Activated T-cell treated with anti-CD3 and anti-CD28 coated beads, Interleukin-2, amount 50 U/mL, for 24 hours (primary cell): ENCODE results near the gene DEPDC7.
"Not testable (repeated sequence)": the region's sequence is repeated elsewhere in the genome, so short reads cannot be mapped to it uniquely, and the experiment has no call there.

ENCODE experiments used
- DNase-seq: peaks from one replicate; pipeline ENCODE4 v3.0.0-alpha.2; 2020
- H3K27ac Mint-ChIP-seq: 2 replicates; pipeline ENCODE4 v1.8.0; 2020; ENCODE audit warnings: mild to moderate bottlenecking, mixed read lengths
- H3K27me3 Mint-ChIP-seq: 2 replicates; pipeline ENCODE4 v1.8.0; 2020; ENCODE audit warnings: mixed read lengths
- H3K36me3 Mint-ChIP-seq: 2 replicates; pipeline ENCODE4 v1.8.0; 2020; ENCODE audit warnings: low read depth, mixed read lengths
- H3K4me1 Mint-ChIP-seq: 2 replicates; pipeline ENCODE4 v1.8.0; 2020; ENCODE audit warnings: low read depth, mixed read lengths
- H3K4me3 Mint-ChIP-seq: 2 replicates; pipeline ENCODE4 v1.8.0; 2020; ENCODE audit warnings: mild to moderate bottlenecking, moderate library complexity, mixed read lengths
- H3K9me3 Mint-ChIP-seq: 2 replicates; pipeline ENCODE4 v1.8.0; 2020; ENCODE audit warnings: mixed read lengths

DEPDC7 gene

DNA sequence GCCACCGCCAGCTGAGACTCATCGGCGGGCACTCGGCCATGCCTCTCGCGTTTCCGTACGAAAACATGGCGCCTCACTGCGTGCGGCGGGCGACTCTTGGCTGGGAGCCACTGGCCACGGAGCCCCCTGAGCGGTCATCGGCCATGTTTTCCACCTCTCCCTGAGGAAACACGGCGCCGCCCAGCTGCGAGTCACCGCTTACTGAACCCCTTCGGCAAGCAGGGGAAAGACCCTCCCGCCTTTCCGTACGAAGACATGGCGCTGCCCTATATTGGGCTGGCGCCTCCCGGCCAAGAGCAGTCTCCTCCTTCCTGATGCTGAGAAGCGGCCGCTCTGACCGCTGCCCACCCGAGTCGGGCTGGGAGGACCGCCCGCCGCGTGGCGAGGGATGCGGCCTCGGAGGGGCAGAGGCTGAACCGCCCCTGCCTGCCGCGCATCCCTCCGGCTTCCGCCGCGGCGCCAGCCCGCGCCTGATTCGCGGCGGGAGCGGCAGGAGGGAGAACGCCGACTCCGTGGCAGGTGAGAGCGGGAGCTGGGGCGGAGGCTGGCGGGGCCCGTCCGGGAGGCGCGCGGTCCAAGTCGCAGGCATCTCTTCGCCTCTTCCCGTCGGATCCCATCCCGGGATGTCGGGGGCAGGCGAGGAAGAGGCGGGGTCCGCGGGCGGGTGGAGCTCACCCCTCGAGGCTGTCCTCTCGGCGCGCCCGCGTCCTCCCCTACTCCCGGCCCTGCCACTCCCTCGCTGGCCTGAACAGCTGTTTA is 23.8 kb downstream of the DEPDC7 start, which contains the start of gene TCP11L1:
Gene TCP11L1, plus strand, starts transcription at position 299 of the 759 bp plus-strand sequence. CDS start 4,202 bp downstream, outside the sequence.
- no peaks in the 10 kb centered on the region for H3K27me3 Mint-ChIP-seq
- H3K4me3 Mint-ChIP-seq, result peak within 1 kb of the TSS; percentile 89
- peak; percentile 88 for DNase-seq

DNA sequence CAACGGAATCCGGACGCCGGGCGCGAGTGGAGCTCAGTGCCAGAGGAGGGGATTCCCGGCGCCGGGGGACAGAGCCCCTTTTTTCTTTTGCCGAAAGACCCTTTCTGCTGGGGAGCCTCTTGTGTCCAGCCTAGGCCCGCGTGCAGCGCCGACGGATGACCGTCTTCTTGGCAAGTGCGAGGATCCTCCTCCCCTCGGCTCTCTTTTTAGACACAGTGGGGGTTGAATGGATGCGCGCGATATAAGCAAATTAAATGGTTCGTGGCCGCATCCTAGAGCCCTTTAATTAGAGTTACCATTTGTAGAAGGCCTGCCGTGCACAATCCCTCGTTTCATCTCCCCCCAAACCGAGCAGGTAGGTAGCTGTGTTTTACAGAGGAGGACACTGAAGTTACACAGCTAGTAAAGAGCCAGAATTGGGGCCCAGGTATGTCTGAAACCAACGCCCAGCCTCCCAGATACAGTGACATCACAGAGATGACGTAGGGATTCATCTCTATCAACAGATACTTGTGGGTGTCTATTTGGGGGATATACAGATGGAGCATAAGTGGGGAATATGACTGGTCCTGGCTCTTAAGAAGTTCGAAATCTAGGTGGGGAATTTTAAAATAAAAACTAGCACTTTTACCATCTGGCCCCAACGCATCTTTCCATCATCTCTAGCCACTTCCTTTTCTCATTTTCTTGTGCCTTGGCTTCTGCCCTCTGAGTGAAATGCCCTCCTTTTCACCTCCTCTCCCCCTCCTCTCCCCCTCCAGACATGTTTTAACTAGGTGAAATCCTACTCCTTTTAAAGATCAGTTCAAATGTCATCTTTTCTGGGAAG is 24.6 kb downstream of the DEPDC7 start:
- peak overlapping the region; percentile 95 for H3K27ac Mint-ChIP-seq
- peak overlapping the region; percentile 89 for H3K4me3 Mint-ChIP-seq
- DNase-seq, result peak; percentile 66
- peaks cover 44% of the 10 kb centered on the region for H3K4me1 Mint-ChIP-seq
- peaks cover 28% of the 10 kb centered on the region for H3K36me3 Mint-ChIP-seq
- no peaks in the 10 kb centered on the region for H3K9me3 Mint-ChIP-seq
- no peaks in the 10 kb centered on the region for H3K27me3 Mint-ChIP-seq

More for the DNA sequence above, 23.8 kb downstream of the DEPDC7 start, which contains the start of gene TCP11L1:
- peaks cover 44% of the 10 kb centered on the region for H3K4me1 Mint-ChIP-seq
- H3K9me3 Mint-ChIP-seq, result no peaks in the 10 kb centered on the region
- H3K36me3 Mint-ChIP-seq, result peaks cover 20% of the 10 kb centered on the region
- peak within 1 kb of the TSS; percentile 97 for H3K27ac Mint-ChIP-seq

DNA sequence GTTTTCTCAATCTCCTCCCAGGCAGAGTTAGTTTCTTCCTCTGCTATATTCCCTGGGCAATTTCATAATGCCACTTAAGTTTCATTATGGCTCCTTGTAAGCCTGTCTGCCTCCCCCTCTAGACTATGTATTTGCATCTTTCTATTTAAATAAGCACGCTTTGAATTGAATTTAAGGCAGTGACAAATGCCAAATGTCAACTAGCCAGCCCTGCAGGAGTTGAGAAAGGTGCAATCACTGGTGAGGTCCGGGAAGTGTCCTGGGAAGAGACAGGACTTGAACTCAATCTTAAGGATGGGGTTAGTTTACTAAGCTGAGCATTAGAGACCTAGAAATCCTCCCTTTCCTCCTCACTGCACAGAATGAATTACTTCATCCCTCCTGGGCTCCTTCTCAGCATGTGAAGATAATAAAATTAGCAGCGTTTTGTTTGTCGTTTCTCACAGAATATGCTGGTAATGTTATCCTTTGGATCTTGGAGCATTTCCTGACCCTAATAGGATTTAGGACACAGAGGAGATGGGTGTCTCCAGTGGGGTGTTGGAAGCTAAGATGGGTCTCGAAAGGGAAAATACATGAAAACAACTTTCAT is 25.3 kb downstream of the DEPDC7 start:
- Mint-ChIP-seq H3K4me1 (peaks cover 44% of the 10 kb centered on the region), H3K27ac (peak overlapping the region; percentile 95), H3K4me3 (peak overlapping the region; percentile 89)

DNA sequence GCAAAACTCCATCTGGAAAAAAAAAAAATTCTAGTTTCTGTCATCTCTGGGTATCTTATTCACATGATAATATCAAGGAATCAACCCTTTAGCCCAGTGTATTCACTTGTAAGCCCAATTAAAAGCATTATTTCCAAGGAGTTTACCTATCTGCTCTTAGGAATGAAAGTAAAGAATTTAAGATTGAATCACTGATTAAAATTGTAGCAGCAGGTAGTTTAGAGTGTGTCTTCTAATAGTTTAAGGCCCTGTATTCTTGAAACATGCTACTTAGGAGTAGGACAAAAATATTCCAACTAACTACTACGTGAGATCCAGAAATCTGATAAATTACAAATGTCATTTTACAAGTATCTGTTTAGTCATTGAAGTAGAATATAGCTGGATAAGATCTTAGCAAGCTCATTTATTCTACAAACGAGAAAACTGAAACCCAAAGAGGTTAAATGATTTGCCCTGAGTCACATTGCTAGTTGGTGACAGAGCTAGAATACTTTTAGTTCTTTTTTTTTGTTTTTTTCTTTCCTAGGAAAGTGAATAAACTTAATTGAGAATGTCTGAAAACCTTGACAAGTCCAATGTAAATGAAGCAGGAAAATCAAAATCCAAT is 27.6 kb downstream of the DEPDC7 start:
- peaks cover 56% of the 10 kb centered on the region for H3K36me3 Mint-ChIP-seq
- no peaks in the 10 kb centered on the region for H3K9me3 Mint-ChIP-seq
- DNase-seq, result no peak
- H3K4me1 Mint-ChIP-seq, result peaks cover 44% of the 10 kb centered on the region
- H3K27ac Mint-ChIP-seq, result peak overlapping the region; percentile 22
- H3K4me3 Mint-ChIP-seq, result no peak overlapping the region
- no peaks in the 10 kb centered on the region for H3K27me3 Mint-ChIP-seq

More for the DNA sequence above, 25.3 kb downstream of the DEPDC7 start:
- H3K9me3 Mint-ChIP-seq, result no peaks in the 10 kb centered on the region
- no peaks in the 10 kb centered on the region for H3K27me3 Mint-ChIP-seq
- peaks cover 34% of the 10 kb centered on the region for H3K36me3 Mint-ChIP-seq
- DNase-seq, result no peak

DNA sequence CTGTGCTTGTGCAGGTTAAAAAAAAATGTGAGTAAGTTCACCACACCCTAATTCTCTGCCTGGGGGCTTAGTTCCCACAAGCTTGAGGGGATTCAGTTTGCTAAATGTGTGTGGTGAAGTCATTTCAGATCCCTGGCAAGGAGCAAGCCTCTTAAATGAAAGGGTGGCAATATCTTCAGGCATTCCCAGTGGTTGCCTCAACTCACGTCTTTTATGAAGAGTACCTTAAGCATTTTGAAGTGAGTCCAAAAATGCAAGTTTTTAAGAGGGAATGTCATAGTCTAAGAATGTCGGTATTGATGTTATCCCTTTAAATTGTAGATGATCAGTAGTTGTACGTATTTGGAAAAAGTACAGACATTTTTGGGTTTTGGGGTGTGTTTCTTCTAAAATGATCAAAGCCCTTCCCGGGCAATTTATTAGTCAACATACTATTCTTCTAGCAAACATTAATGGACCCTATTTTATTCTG is 28.6 kb downstream of the DEPDC7 start:
- H3K27me3 Mint-ChIP-seq, result no peaks in the 10 kb centered on the region
- peaks cover 55% of the 10 kb centered on the region for H3K36me3 Mint-ChIP-seq
- DNase-seq, result no peak
- H3K4me1 Mint-ChIP-seq, result peaks cover 40% of the 10 kb centered on the region
- H3K4me3 Mint-ChIP-seq, result no peak overlapping the region
- H3K27ac Mint-ChIP-seq, result no peak overlapping the region
- no peaks in the 10 kb centered on the region for H3K9me3 Mint-ChIP-seq

DNA sequence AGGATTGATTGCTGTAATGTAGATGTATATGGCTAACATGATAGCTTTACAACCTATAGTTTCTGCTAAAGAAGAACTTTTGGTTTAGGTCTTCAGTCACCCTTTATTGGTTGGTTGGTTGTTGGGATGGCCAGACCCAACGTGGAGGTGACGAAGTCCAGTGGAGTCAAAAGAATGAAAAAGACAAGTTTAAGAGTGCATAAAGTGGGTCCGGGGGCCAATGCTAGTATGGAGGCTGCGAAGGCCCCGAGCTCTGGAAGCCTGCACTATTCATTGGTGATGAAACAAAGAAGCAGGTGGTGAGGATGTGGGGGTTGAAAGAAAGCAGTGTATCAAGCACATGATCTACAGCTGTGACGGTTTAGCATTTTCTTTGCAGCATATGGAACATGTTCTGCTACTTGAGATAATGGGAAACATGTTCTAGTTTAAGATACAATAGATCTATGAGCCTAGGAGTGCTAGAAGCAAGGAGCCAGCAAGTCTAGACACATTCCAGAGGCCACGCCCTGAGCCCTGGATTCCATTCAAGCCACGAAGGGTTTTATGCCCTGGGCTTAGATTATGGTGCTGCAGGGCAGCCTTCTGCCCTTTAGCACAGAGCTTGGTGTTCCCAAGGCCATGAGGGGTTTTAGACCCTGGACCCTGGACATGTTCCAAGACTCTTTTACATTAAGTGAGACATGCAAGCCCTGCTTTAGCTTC is 30.0 kb downstream of the DEPDC7 start:
- H3K4me1 Mint-ChIP-seq, result peaks cover 33% of the 10 kb centered on the region
- H3K27me3 Mint-ChIP-seq, result no peaks in the 10 kb centered on the region
- H3K4me3 Mint-ChIP-seq, result no peak overlapping the region
- peaks cover 54% of the 10 kb centered on the region for H3K36me3 Mint-ChIP-seq
- H3K9me3 Mint-ChIP-seq, result no peaks in the 10 kb centered on the region
- H3K27ac Mint-ChIP-seq, result no peak overlapping the region
- no peak for DNase-seq

DNA sequence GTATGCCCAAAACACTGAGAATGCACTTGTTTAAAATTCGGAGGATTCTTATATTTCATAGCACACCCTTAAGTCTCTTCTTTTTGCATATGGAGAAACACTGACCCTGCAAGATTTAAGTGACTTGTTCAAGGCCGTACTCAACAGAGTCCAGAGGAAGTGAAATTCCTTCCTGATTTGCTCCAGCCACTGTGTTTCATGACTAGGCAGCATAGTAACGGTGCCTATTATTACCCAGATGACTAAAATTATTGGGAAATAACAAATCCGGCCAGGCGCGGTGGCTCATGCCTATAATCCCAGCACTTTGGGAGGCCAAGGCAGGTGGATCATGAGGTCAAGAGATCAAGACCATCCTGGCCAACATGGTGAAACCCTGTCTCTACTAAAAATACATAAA is 33.0 kb downstream of the DEPDC7 start:
- H3K27ac Mint-ChIP-seq, H3K4me3 Mint-ChIP-seq, H3K4me1 Mint-ChIP-seq, DNase-seq, H3K27me3 Mint-ChIP-seq, H3K9me3 Mint-ChIP-seq: not testable (repeated sequence)
- peaks cover 60% of the 10 kb centered on the region for H3K36me3 Mint-ChIP-seq

DNA sequence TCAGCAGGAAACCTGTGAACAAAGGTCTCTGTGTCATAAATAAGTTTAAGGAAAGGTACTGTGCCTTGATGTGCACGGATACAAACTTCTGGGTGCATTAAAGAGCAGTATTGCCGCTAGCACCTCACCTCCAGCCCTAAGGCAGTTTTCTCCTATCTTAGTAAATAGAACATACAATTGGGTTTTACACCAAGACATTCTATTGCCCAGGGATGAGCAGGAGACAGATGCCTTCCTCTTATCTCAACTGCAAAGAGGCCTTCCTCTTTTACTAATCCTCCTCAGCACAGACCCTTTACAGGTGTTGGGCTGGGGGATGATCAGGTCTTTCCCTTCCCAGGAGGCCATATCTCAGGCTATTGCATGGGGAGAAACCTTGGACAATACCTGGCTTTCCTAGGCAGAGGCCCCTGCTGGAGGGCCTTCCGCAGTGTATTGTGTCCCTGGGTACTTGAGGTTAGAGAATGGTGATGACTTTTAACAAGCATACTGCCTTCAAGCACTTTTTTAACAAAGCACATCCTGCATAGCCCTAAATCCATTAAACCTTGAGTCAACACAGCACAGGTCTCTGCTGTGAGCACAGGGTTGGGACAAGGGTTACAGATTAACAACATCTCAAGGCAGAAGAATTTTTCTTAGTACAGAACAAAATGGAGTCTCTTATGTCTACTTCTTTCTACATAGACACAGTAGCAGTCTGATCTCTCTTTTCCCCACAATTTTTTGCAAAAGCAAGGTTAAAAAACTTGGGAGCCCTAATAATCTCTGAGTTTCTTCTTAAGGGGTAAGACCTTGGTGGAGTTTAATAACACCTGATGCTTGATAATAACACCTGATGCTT is 34.1 kb downstream of the DEPDC7 start:
- H3K36me3 Mint-ChIP-seq, result peaks cover 57% of the 10 kb centered on the region
- H3K9me3 Mint-ChIP-seq, H3K4me1 Mint-ChIP-seq, H3K27ac Mint-ChIP-seq, H3K4me3 Mint-ChIP-seq, H3K27me3 Mint-ChIP-seq, DNase-seq: not testable (repeated sequence)

DNA sequence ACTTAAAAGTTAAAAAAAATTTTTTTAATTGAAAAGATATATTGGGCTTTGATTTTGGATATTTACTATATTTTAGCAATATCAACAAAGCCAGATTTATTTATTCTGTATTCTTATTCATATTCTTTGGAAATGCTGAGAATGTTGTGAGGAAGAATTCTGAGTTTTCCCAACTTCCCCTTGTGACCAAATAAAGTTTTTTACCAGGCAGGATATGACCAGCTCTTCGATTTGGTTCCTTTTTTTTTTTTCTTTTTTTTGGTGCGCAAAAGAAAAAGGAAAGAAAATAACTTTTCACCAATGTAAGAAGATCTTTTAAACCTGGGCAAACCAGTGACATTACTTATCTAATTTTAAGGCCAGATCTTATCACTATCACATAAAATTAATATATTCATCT is 36.6 kb downstream of the DEPDC7 start:
- H3K27ac Mint-ChIP-seq, result no peak overlapping the region
- no peaks in the 10 kb centered on the region for H3K27me3 Mint-ChIP-seq
- H3K9me3 Mint-ChIP-seq, result no peaks in the 10 kb centered on the region
- H3K4me1 Mint-ChIP-seq, result no peaks in the 10 kb centered on the region
- no peak for DNase-seq
- peaks cover 48% of the 10 kb centered on the region for H3K36me3 Mint-ChIP-seq
- H3K4me3 Mint-ChIP-seq, result no peak overlapping the region

DNA sequence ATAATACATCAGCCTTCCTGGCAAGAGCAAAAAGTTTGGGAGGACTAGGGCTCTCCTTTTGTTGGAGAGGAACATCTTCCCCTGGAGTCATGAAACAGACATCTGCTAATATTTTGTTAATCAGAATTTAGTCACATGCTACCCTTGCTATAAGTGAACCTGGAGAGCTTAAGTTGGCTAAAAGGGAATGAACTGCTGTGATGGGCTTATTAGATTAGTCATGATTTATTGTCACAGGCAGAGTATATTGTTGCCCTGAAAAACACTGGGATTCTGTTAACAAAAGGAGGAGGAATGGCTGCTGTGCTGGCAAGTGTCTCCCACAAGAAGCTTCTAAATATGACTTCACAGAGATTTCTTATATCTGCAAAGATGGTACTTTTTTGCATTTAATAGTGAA is 39.7 kb downstream of the DEPDC7 start:
- Mint-ChIP-seq H3K4me3 (no peak overlapping the region), H3K27ac (no peak overlapping the region), H3K27me3 (no peaks in the 10 kb centered on the region), H3K4me1 (peaks cover 4% of the 10 kb centered on the region), H3K9me3 (no peaks in the 10 kb centered on the region), H3K36me3 (peaks cover 60% of the 10 kb centered on the region)
- no peak for DNase-seq

DNA sequence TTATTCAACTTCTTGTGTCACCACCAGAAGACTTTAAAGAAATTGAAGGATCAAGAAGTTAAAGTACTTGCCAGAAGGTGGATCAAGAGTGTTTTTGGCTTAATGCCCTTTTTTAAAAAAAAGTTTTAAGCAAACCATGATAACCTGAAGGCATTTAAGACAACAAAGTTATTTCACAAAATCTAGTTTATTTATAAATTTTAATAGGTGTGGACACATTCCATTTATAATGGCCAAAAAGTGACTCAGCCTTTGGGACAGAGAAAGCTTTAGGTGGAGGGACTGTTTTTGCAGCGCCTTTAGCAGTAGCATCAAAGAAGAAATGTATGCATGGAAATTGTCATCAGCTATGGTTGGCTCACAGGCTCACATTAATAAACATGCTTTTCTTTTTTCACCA is 41.6 kb downstream of the DEPDC7 start:
- Mint-ChIP-seq H3K27ac (no peak overlapping the region), H3K9me3 (no peaks in the 10 kb centered on the region), H3K36me3 (peaks cover 72% of the 10 kb centered on the region), H3K27me3 (no peaks in the 10 kb centered on the region), H3K4me3 (no peak overlapping the region), H3K4me1 (peaks cover 15% of the 10 kb centered on the region)
- DNase-seq, result no peak

DNA sequence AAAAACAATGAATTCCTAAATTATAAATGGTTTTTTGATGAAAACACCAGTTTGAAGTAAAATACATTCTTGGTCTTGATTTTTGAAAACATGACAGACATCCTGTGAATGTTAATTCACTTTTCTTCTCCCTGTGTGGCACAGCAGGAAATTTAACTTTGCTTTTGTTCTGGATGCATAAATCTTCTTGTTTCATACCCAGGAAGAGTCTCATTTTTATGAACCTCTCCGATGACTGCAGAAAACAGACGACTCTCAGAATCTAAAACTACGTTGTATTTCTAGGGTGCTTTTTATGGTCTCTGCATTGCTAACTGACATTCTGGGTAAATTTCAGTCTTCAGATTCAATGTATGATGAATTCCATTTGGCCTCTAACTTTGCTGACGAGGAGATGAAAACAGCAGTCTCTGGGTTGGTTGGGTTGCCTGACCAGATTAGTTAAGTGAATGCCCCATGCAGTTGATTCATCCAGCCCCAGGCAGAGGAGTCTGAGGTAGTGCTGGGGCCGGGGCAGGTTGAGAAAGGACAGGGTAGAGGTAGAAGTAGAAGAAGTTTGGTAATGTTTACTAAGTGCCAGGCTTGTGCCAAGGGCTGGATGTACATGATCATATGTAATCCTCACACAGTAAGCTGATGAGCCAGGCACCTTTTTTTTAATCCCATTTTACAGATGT is 43.8 kb downstream of the DEPDC7 start:
- Mint-ChIP-seq H3K27me3 (no peaks in the 10 kb centered on the region), H3K4me3 (no peak overlapping the region), H3K36me3 (peaks cover 73% of the 10 kb centered on the region), H3K27ac (no peak overlapping the region), H3K4me1 (peaks cover 37% of the 10 kb centered on the region), H3K9me3 (no peaks in the 10 kb centered on the region)
- no peak for DNase-seq

DNA sequence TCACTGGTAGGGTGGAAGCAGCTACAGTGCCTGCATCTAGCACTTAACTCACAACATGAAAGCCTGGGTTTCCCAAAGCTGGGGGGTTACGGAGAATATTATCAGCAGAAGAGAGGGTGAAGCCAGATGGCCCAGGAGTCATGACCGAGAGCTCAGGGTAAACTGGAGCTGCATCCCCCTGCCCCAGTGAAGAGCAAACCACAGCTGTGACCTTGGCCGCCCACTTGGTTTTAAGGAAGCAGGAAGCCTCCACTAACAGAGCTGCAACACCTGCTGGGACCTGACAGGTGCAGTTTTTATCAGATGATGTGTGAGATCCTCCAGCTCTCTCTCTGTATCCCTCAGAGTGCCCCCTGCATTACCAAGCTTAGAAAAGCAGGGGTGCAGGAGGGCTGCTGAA is 44.6 kb downstream of the DEPDC7 start:
- peaks cover 45% of the 10 kb centered on the region for H3K4me1 Mint-ChIP-seq
- peaks cover 71% of the 10 kb centered on the region for H3K36me3 Mint-ChIP-seq
- H3K4me3 Mint-ChIP-seq, result no peak overlapping the region
- H3K27me3 Mint-ChIP-seq, result no peaks in the 10 kb centered on the region
- no peak for DNase-seq
- H3K9me3 Mint-ChIP-seq, result no peaks in the 10 kb centered on the region
- H3K27ac Mint-ChIP-seq, result no peak overlapping the region
